Large intestine (tissue), 3 donors: ENCODE data around the gene ATRIP. TPM values are rescaled to one million over a fixed set of nuclear protein-coding genes. Genes with fewer than 3 reads are reported as not detected.
"Not testable (repeated sequence)": the region's sequence is repeated elsewhere in the genome, so short reads cannot be mapped to it uniquely, and the experiment has no call there.

Experiments used
- DNase-seq, 2 donors: peaks; one replicate each; pipeline versions ENCODE4 v3.0.0 to v3.0.0-alpha.2; 2013
- H3K27ac ChIP-seq: one replicate; pipeline ENCODE4 v1.5.1; 2013; ENCODE audit warnings: low read length
- H3K27me3 ChIP-seq: 2 replicates; pipeline ENCODE4 v1.6.1; 2013; ENCODE audit warnings: low read length; ENCODE audit not compliant: control insufficient read depth, insufficient read depth
- H3K36me3 ChIP-seq: 2 replicates; pipeline ENCODE4 v1.6.1; 2013; ENCODE audit warnings: low read length; ENCODE audit not compliant: control insufficient read depth, insufficient read depth
- H3K4me1 ChIP-seq: one replicate; pipeline ENCODE4 v1.6.1; 2013; ENCODE audit warnings: low read length; ENCODE audit not compliant: control insufficient read depth, insufficient read depth
- H3K4me3 ChIP-seq: one replicate; pipeline ENCODE4 v1.5.1; 2013; ENCODE audit warnings: low read length
- H3K9me3 ChIP-seq: one replicate; pipeline ENCODE4 v1.6.1; 2013; ENCODE audit warnings: mild to moderate bottlenecking, low read depth, low read length, moderate library complexity; ENCODE audit not compliant: control insufficient read depth
- WGBS: methylation state at CpG from one replicate; pipeline ENCODE4 v1.1.5; 2013; ENCODE audit warnings: low lambda C conversion rate; ENCODE audit not compliant: insufficient coverage; 5-methylcytosine and 5-hydroxymethylcytosine counted together
- polyA plus RNA-seq: library from polyadenylated mRNA; unstranded; fragments of 120-200 nt; gene quantifications from one replicate; pipeline ENCODE4 v1.2.1, GENCODE V29; 2013

Gene ATRIP
- polyA plus RNA-seq, 1 donor: 6.6 TPM

DNA sequence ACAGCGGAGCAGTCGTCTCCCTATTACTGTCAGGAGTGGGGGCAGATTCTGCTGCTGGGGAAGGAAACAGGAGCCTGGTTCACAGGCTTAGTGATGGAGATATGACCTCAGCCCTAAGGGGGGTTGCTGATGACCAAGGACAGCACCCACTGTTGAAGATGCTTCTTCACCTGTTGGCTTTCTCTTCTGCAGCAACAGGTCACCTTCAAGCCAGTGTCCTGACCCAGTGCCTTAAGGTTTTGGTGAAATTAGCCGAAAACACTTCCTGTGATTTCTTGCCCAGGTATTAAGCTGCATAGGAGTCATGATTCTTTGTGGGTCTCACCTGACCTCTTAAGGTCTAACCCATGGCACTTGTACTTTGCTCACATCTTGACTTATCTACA, 14.0 kb downstream of the ATRIP start:
- H3K27me3 ChIP-seq: no peaks in the 10 kb centered on the region
- H3K4me3 ChIP-seq: no peak overlapping the region
- H3K27ac ChIP-seq: no peak overlapping the region
- no CpG with 5 or more reads among the region's 3 CpGs for WGBS
- H3K4me1 ChIP-seq: peaks cover 7% of the 10 kb centered on the region
- H3K36me3 ChIP-seq: peaks cover 47% of the 10 kb centered on the region
- H3K9me3 ChIP-seq: no peaks in the 10 kb centered on the region
- no peak for DNase-seq

- not testable (repeated sequence) for H3K27ac ChIP-seq, H3K4me3 ChIP-seq, H3K9me3 ChIP-seq, DNase-seq, H3K27me3 ChIP-seq
- Histone ChIP-seq H3K36me3 (peaks cover 48% of the 10 kb centered on the region), H3K4me1 (peaks cover 19% of the 10 kb centered on the region)
- 90% methylated on average over 2 of the region's 7 CpGs for WGBS
Measured at GRCh38 chr3:48461767-48462166, 15.2 kb downstream of the ATRIP start.

DNA sequence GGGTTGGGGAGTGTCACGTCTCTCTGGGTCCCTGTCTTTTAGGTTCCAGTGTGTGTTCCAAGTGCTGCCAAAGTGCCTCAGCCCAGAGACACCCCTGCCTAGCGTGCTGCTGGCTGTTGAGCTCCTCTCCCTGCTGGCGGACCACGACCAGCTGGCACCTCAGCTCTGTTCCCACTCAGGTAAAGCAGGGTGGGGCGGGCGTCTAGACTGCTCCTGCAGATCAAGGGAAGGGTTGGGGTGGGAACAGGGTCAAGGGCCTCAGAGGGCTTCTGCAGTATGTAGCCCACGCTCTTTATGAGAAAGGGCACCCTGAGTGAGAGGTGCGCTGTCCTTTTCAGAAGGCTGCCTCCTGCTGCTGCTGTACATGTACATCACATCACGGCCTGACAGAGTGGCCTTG, 17.2 kb downstream of the ATRIP start:
- H3K27ac ChIP-seq: no peak overlapping the region
- no peak for DNase-seq
- no peaks in the 10 kb centered on the region for H3K9me3 ChIP-seq
- no peaks in the 10 kb centered on the region for H3K27me3 ChIP-seq
- H3K4me3 ChIP-seq: no peak overlapping the region
- no CpG with 5 or more reads among the region's 9 CpGs for WGBS
- peaks cover 36% of the 10 kb centered on the region for H3K4me1 ChIP-seq
- peaks cover 54% of the 10 kb centered on the region for H3K36me3 ChIP-seq

DNA sequence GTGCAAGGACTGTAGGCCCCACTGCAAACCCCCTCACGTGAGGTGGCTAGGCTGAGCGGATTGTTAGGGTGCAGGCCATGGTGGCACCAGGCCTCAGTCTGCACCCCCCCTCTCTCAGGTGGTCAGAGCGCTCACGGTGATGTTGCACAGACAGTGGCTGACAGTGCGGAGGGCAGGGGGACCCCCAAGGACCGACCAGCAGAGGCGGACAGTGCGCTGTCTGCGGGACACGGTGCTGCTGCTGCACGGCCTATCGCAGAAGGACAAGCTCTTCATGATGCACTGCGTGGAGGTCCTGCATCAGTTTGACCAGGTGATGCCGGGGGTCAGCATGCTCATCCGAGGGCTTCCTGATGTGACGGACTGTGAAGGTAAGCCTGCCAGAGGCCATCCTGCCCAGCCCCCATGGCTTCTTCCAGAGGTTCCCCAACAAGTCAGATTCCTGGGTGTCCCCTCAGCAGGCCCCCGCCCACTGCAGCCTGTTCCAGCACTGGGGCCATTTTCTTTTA, 18.2 kb downstream of the ATRIP start:
- Histone ChIP-seq H3K4me1 (peaks cover 44% of the 10 kb centered on the region), H3K27ac (peak overlapping the region; percentile 99), H3K27me3 (no peaks in the 10 kb centered on the region), H3K4me3 (no peak overlapping the region), H3K36me3 (peaks cover 53% of the 10 kb centered on the region), H3K9me3 (no peaks in the 10 kb centered on the region)
- DNase-seq: no peak
- WGBS: no CpG with 5 or more reads among the region's 17 CpGs

DNA sequence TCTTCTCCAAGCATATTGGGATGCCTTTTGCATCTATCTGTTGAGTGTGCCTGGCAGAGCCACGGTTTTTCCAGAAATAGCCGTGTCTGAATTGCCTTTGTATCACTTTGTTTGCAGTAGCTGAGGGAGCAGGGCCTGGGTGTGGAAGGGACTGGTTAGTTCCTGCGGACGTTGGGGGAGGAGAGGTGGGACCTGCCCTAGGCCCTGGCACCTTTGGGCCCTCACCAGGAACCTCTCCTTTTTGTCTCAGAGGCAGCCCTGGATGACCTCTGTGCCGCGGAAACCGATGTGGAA, 18.6 kb downstream of the ATRIP start:
- H3K4me3 ChIP-seq: no peak overlapping the region
- H3K27me3 ChIP-seq: no peaks in the 10 kb centered on the region
- H3K9me3 ChIP-seq: no peaks in the 10 kb centered on the region
- H3K4me1 ChIP-seq: peaks cover 48% of the 10 kb centered on the region
- no peak for DNase-seq
- H3K36me3 ChIP-seq: peaks cover 52% of the 10 kb centered on the region
- H3K27ac ChIP-seq: peak overlapping the region; percentile 99
- no CpG with 5 or more reads among the region's 7 CpGs for WGBS

DNA sequence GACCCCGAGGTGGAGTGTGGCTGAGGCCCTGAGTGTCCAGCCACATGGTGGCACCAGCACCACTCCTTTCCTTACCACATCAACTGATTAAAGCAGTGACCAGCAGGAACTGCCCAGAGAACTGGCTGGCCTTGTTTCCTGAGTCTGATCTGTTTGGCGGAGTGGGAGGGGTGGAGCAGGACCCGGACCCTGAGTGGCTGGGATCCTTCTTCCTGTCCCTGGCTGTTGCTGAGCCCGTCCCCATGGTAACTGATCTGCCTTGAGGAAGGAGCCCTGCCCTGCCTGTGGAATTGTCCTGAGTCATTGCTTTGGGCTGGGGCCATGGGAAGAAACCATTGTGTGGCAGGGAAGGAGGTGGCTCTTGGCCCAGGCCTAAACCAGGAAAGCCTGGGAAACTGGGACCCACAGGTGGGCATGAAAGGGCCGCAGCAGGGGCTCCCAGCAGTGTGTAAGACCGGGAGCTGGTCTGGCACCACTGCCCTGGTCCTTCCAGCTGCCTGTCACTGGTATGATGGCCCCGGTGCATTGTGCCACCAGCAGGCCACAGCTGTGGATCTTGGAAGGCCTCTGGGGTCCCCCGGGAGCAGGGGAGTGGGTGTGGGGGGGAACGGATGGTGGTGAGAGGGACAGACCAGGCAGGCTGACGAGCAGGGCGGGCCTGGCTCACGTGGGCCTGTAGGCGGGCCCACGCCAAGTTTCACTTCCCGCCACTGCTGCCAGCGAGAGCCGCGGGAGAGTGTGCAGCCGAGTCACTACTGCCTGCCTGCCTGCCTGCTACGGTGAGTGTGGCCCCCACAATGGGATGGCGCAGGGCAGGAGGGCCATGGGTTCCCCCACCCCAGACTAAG, 19.2 kb downstream of the ATRIP start:
- no peaks in the 10 kb centered on the region for H3K27me3 ChIP-seq
- no CpG with 5 or more reads among the region's 21 CpGs for WGBS
- DNase-seq: peak; percentile 98
- peak overlapping the region; percentile 45 for H3K4me3 ChIP-seq
- H3K9me3 ChIP-seq: no peaks in the 10 kb centered on the region
- H3K27ac ChIP-seq: peak overlapping the region; percentile 99
- peaks cover 53% of the 10 kb centered on the region for H3K4me1 ChIP-seq
- peaks cover 48% of the 10 kb centered on the region for H3K36me3 ChIP-seq

- no peaks in the 10 kb centered on the region for H3K9me3 ChIP-seq
- no peaks in the 10 kb centered on the region for H3K27me3 ChIP-seq
- H3K27ac ChIP-seq: peak overlapping the region; percentile 99
- peaks cover 45% of the 10 kb centered on the region for H3K36me3 ChIP-seq
- no peak for DNase-seq
- WGBS: no CpG with 5 or more reads among the region's 19 CpGs
- H3K4me1 ChIP-seq: peaks cover 59% of the 10 kb centered on the region
- peak overlapping the region; percentile 45 for H3K4me3 ChIP-seq
Measured at GRCh38 chr3:48466386-48467109, 20.0 kb downstream of the ATRIP start.

DNA sequence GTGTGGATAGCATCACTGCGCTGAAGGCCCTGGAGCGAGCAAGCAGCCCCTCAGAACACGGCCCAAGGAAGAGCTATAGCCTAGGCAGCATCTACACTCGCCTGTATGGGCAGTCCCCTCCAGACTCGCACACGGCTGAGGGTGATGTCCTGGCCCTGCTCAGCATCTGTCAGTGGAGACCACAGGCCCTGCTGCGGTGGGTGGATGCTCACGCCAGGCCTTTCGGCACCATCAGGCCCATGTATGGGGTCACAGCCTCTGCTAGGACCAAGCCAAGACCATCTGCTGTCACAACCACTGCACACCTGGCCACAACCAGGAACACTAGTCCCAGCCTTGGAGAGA, 20.5 kb downstream of the ATRIP start:
- peaks cover 64% of the 10 kb centered on the region for H3K4me1 ChIP-seq
- H3K4me3 ChIP-seq: no peak overlapping the region
- no CpG with 5 or more reads among the region's 9 CpGs for WGBS

DNA sequence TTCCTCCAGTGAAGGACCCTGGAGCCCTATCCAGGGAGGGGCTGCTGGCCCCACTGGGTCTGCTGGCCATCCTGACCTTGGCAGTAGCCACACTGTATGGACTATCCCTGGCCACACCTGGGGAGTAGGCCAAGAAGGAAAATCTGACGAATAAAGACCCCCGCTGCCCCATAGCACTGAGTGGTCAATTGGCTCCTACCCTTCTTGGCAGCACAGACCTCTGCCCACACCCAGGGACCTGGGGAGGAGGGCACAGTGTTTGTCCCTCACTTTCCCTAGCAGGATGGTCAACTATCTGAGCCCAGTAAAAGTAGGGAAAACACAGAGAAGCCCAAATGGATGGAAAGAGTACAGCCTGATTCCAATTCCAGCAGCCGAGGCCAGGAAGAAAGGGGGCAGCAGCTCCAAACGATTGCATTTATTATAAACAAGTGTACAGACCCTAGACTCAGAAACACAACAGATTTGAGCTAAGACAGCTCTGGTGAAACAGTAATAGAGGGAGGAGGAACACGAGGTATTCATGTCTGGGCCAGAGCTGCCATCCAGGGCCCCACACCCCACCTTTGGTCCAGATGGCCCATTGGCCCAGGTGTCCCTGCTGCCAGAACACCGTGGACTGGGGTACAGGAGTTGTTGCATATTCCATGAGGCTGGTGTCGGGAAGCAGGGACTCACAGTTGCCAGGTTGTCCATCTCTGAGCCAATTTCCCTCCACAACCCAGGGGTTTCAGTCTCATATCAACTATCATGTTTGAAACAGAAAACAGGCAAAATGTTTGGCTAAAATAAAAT, 21.1 kb downstream of the ATRIP start:
- H3K4me3 ChIP-seq: no peak overlapping the region
- peaks cover 64% of the 10 kb centered on the region for H3K4me1 ChIP-seq
- WGBS: no CpG with 5 or more reads among the region's 7 CpGs
- no peaks in the 10 kb centered on the region for H3K9me3 ChIP-seq
- peak overlapping the region; percentile 99 for H3K27ac ChIP-seq
- DNase-seq: no peak
- H3K36me3 ChIP-seq: peaks cover 45% of the 10 kb centered on the region
- no peaks in the 10 kb centered on the region for H3K27me3 ChIP-seq

More for the DNA sequence above, 20.5 kb downstream of the ATRIP start:
- Histone ChIP-seq H3K9me3 (no peaks in the 10 kb centered on the region), H3K27me3 (no peaks in the 10 kb centered on the region), H3K36me3 (peaks cover 45% of the 10 kb centered on the region), H3K27ac (peak overlapping the region; percentile 99)
- no peak for DNase-seq

GRCh38 chr3:48468329-48468731, 21.8 kb downstream of the ATRIP start:
- no peak overlapping the region for H3K4me3 ChIP-seq
- no CpG with 5 or more reads among the region's 8 CpGs for WGBS
- no peaks in the 10 kb centered on the region for H3K9me3 ChIP-seq
- H3K36me3 ChIP-seq: peaks cover 43% of the 10 kb centered on the region
- no peaks in the 10 kb centered on the region for H3K27me3 ChIP-seq
- DNase-seq: peak; percentile 30 to 62
- H3K4me1 ChIP-seq: peaks cover 66% of the 10 kb centered on the region
- peak overlapping the region; percentile 18 for H3K27ac ChIP-seq
